Parathyroid adenoma (tissue), 2 donors: ENCODE measurements around the gene MISP.

Experiments used
- H2AFZ ChIP-seq: fragments of 300-600 bp; sonication (generic); one replicate; pipeline ENCODE4 v1.7.0; 2017; ENCODE audit warnings: antibody characterized with exemption, mild to moderate bottlenecking
- H3K27ac ChIP-seq: fragments of 300-600 bp; sonication (generic); one replicate; pipeline ENCODE4 v1.7.0; 2017
- H3K27me3 ChIP-seq: fragments of 300-600 bp; sonication (generic); one replicate; pipeline ENCODE4 v1.7.0; 2017; ENCODE audit warnings: low read length; ENCODE audit not compliant: control insufficient read depth, insufficient read depth
- H3K36me3 ChIP-seq: fragments of 300-600 bp; sonication (generic); one replicate; pipeline ENCODE4 v1.7.0; 2017; ENCODE audit warnings: low read length; ENCODE audit not compliant: control insufficient read depth, insufficient read depth
- H3K4me1 ChIP-seq: fragments of 300-600 bp; sonication (generic); one replicate; pipeline ENCODE4 v1.7.0; 2017; ENCODE audit warnings: control low read depth
- H3K4me2 ChIP-seq: fragments of 300-600 bp; sonication (generic); one replicate; pipeline ENCODE4 v1.7.0; 2017; ENCODE audit warnings: low read length
- H3K4me3 ChIP-seq: fragments of 300-600 bp; sonication (generic); one replicate; pipeline ENCODE4 v1.7.0; 2017; ENCODE audit warnings: low read depth, low read length
- H3K79me2 ChIP-seq: fragments of 300-600 bp; sonication (generic); one replicate; pipeline ENCODE4 v1.7.0; 2017; ENCODE audit warnings: control low read depth
- H3K9ac ChIP-seq: fragments of 300-600 bp; sonication (generic); one replicate; pipeline ENCODE4 v1.7.0; 2017; ENCODE audit warnings: mild to moderate bottlenecking
- H3K9me3 ChIP-seq: fragments of 300-600 bp; sonication (generic); one replicate; pipeline ENCODE4 v1.7.0; 2017; ENCODE audit warnings: low read length; ENCODE audit not compliant: control insufficient read depth
- TF ChIP-seq, protein P1 (sequence below): fragments of 300-600 bp; sonication (generic); IDR thresholded peaks from one replicate; pipeline ENCODE4 v1.7.0; 2017; ENCODE audit warnings: antibody characterized with exemption, mild to moderate bottlenecking
- donor health status: primary hyperparathyroidism.

MISP gene

DNA sequence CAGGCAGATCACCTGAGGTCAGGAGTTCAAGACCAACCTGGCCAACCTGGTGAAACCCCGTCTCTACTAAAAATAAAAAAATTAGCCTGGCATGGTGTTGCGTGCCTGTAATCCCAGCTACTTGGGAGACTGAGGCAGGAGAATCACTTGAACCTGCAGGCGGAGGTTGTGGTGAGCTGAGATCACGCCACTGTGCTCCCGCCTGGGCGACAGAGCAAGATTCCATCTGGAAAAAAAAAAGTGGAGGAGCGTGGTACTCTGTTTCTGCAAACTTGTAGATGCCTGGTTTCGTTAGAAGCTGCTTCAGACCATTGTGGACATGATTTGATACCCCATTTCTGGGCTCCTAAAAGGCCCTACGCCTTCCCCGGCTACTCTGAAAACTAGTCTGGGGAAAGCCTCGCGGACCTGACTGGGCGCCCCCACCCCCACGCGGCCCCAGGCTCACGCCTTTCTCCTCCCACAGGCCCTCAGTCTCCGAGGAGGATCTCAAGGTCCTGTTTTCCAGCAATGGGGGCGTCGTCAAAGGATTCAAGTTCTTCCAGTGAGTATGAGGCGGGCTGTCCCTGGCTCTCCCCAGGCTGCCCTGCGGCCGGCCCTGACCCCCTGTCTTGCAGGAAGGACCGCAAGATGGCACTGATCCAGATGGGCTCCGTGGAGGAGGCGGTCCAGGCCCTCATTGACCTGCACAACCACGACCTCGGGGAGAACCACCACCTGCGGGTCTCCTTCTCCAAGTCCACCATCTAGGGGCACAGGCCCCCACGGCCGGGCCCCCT, 59.4 kb downstream of the MISP start:
- Histone ChIP-seq H3K27me3 (no peaks in the 10 kb centered on the region), H3K4me1 (no peaks in the 10 kb centered on the region), H3K36me3 (no peaks in the 10 kb centered on the region), H3K9ac (no peak overlapping the region), H3K4me2 (no peak overlapping the region), H3K27ac (no peak overlapping the region), H3K79me2 (peaks cover 25% of the 10 kb centered on the region), H3K4me3 (no peak overlapping the region), H3K9me3 (no peaks in the 10 kb centered on the region), H2AFZ (no peak overlapping the region)
- TF ChIP-seq, protein P1, sequence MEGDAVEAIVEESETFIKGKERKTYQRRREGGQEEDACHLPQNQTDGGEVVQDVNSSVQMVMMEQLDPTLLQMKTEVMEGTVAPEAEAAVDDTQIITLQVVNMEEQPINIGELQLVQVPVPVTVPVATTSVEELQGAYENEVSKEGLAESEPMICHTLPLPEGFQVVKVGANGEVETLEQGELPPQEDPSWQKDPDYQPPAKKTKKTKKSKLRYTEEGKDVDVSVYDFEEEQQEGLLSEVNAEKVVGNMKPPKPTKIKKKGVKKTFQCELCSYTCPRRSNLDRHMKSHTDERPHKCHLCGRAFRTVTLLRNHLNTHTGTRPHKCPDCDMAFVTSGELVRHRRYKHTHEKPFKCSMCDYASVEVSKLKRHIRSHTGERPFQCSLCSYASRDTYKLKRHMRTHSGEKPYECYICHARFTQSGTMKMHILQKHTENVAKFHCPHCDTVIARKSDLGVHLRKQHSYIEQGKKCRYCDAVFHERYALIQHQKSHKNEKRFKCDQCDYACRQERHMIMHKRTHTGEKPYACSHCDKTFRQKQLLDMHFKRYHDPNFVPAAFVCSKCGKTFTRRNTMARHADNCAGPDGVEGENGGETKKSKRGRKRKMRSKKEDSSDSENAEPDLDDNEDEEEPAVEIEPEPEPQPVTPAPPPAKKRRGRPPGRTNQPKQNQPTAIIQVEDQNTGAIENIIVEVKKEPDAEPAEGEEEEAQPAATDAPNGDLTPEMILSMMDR, result no peak

DNA sequence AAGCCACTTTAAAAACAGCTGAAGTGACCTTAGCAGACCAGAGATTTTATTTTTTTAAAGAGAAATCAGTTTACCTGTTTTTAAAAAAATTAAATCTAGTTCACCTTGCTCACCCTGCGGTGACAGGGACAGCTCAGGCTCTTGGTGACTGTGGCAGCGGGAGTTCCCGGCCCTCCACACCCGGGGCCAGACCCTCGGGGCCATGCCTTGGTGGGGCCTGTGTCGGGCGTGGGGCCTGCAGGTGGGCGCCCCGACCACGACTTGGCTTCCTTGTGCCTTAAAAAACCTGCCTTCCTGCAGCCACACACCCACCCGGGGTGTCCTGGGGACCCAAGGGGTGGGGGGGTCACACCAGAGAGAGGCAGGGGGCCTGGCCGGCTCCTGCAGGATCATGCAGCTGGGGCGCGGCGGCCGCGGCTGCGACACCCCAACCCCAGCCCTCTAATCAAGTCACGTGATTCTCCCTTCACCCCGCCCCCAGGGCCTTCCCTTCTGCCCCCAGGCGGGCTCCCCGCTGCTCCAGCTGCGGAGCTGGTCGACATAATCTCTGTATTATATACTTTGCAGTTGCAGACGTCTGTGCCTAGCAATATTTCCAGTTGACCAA, 60.1 kb downstream of the MISP start:
- H3K9me3 ChIP-seq, result no peaks in the 10 kb centered on the region
- H3K79me2 ChIP-seq, result peaks cover 17% of the 10 kb centered on the region
- no peak overlapping the region for H3K9ac ChIP-seq
- H2AFZ ChIP-seq, result no peak overlapping the region
- no peaks in the 10 kb centered on the region for H3K27me3 ChIP-seq
- no peaks in the 10 kb centered on the region for H3K4me1 ChIP-seq
- H3K36me3 ChIP-seq, result no peaks in the 10 kb centered on the region
- H3K4me3 ChIP-seq, result no peak overlapping the region
- no peak overlapping the region for H3K27ac ChIP-seq
- TF ChIP-seq, protein P1, result no peak
- H3K4me2 ChIP-seq, result no peak overlapping the region

DNA sequence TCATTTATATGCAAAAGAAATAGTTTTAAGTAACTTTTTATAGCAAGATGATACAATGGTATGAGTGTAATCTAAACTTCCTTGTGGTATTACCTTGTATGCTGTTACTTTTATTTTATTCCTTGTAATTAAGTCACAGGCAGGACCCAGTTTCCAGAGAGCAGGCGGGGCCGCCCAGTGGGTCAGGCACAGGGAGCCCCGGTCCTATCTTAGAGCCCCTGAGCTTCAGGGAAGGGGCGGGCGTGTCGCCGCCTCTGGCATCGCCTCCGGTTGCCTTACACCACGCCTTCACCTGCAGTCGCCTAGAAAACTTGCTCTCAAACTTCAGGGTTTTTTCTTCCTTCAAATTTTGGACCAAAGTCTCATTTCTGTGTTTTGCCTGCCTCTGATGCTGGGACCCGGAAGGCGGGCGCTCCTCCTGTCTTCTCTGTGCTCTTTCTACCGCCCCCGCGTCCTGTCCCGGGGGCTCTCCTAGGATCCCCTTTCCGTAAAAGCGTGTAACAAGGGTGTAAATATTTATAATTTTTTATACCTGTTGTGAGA, 60.7 kb downstream of the MISP start:
- Histone ChIP-seq H3K79me2 (peaks cover 13% of the 10 kb centered on the region), H3K9ac (no peak overlapping the region), H3K27me3 (no peaks in the 10 kb centered on the region), H3K4me1 (no peaks in the 10 kb centered on the region), H2AFZ (no peak overlapping the region), H3K4me2 (no peak overlapping the region), H3K36me3 (no peaks in the 10 kb centered on the region), H3K27ac (no peak overlapping the region), H3K4me3 (no peak overlapping the region), H3K9me3 (no peaks in the 10 kb centered on the region)
- TF ChIP-seq, protein P1, result no peak

DNA sequence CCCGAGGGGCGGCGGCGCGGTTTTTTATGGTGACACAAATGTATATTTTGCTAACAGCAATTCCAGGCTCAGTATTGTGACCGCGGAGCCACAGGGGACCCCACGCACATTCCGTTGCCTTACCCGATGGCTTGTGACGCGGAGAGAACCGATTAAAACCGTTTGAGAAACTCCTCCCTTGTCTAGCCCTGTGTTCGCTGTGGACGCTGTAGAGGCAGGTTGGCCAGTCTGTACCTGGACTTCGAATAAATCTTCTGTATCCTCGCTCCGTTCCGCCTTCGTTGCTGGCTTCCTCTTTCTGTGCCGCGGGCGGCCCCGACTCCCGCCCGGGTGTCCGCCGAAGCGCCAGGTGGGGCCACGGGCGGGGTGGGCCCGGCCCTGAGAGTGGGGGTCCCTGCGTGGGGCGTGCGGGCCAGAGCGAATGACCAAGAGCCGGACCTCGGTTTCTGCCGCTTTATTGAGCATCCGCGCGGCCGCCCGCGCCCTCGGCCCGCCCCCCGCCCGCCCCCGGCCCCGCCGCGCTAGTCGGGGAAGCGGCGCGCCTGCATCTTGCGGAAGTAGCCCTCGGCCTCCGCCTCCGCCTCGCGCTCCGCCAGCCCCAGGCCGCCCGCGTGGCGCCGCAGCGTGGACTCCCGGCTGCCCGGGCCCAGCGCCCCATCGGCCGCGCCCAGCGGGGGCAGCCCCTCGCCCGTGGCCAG, 61.3 kb downstream of the MISP start:
- TF ChIP-seq, protein P1, result no peak
- Histone ChIP-seq H3K27me3 (no peaks in the 10 kb centered on the region), H3K4me3 (no peak overlapping the region), H3K4me1 (no peaks in the 10 kb centered on the region), H3K27ac (no peak overlapping the region), H3K4me2 (no peak overlapping the region), H3K9ac (no peak overlapping the region), H2AFZ (no peak overlapping the region), H3K9me3 (no peaks in the 10 kb centered on the region), H3K79me2 (peaks cover 9% of the 10 kb centered on the region), H3K36me3 (no peaks in the 10 kb centered on the region)
